HG03135 (cell line): Measurements from ENCODE around the gene MAP4K4.
A peak's percentile ranks its signal among the peaks of the same experiment; 100 is the strongest.

Source experiments
- ATAC-seq: cut with Tn5 transposase; IDR thresholded peaks from one replicate; pipeline ENCODE4 v1.9.1; 2021; ENCODE audit warnings: mild to moderate bottlenecking, moderate library complexity; ENCODE audit not compliant: unreplicated experiment

The MAP4K4 gene

GRCh38 chr2:101697124-101698013 is at the start of gene MAP4K4:
Gene MAP4K4, plus strand, starts transcription at chr2:101697707. Its CDS starts 374 bp downstream, at chr2:101698081.
- peak; percentile 47 for ATAC-seq

- no peak for ATAC-seq
Observed at GRCh38 chr2:101653469-101653868, 44.0 kb upstream of the MAP4K4 start.

- ATAC-seq: no peak
Observed at GRCh38 chr2:101655702-101656422, 41.6 kb upstream of the MAP4K4 start.

DNA sequence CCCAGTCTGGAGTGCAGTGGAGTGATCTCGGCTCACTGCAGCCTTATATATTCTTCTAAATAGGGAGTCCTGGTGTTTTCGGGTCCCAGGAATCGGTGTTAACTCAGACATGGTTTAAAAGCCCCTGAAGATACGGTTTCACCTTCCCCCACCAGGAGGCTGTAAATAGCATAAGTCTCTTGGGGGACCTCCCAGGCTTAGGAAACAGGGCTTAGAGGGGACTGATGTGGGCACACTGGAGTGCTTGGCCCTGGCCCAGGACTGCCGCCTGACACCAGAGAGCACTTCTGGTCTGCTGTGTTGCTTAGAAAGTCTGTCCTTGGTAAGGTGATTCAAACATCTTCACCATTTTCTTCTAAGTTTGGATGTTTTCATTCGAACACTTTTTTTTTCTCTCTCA is 39.7 kb upstream of the MAP4K4 start:
- no peak for ATAC-seq

- no peak for ATAC-seq
Observed at GRCh38 chr2:101658387-101658786, 39.1 kb upstream of the MAP4K4 start.

GRCh38 chr2:101665312-101665711 is 32.2 kb upstream of the MAP4K4 start:
- ATAC-seq: no peak

GRCh38 chr2:101667823-101668222 is 29.7 kb upstream of the MAP4K4 start:
- no peak for ATAC-seq

DNA sequence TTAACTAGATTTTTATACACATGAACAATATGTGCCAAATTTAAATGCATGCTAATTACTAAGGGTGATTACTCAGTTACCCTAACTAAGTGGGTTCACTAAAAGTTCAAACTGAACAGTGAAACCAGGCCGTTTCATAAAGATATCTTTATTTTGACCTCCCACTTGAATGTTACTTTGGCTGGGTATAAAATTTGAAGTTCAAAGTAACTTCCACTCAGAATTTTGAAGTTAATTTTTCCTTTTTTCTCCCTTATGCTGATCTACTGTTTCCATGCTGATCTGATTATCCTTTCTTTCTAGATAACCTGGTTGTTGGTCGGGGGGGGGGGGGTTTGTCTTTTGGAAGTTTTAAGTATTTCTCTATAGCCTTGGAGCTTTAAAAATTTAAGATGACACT is 25.5 kb upstream of the MAP4K4 start:
- ATAC-seq: no peak

DNA sequence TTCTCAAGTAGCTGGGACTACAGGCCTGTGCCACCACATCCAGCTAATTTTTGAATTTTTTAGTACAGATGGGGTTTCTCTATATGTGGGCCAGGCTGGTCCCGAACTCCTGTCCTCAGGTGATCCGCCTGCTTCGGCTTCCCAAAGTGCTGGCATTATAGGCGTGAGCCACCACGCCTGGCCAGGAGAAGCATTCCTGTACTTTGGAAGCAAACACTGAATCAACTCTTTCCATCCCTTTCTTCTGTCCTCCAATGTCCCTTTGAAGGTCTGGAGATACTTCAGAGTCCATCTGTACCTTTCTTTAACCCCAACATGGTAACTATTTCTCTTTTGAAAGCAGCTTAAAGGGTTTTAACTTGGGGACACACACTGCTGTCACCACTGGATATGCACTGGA is 23.6 kb upstream of the MAP4K4 start:
- no peak for ATAC-seq

GRCh38 chr2:101675512-101675911 is 22.0 kb upstream of the MAP4K4 start:
- no peak for ATAC-seq

- ATAC-seq: no peak
Observed at GRCh38 chr2:101676674-101677073, 20.8 kb upstream of the MAP4K4 start.

GRCh38 chr2:101677658-101678057 is 19.8 kb upstream of the MAP4K4 start:
- no peak for ATAC-seq

DNA sequence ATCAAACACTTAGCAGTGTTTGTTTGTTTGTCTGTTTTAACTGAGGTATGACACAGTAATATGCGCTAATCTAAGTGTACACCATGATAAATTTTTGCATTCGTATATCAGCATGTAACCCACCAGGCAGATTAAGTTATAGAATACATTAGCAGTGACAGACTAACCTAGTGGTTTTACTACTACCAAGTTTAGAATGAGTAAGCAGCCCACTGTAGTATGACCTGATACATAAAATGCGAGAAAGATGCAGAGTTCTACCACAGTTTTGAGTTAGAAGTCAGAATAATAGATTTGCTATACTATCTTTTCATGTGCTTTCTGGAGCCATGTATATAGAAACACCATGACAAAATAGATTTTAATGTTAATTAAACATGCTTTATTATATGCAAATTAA is 19.1 kb upstream of the MAP4K4 start:
- no peak for ATAC-seq

GRCh38 chr2:101679037-101679726 is 18.3 kb upstream of the MAP4K4 start:
- no peak for ATAC-seq

DNA sequence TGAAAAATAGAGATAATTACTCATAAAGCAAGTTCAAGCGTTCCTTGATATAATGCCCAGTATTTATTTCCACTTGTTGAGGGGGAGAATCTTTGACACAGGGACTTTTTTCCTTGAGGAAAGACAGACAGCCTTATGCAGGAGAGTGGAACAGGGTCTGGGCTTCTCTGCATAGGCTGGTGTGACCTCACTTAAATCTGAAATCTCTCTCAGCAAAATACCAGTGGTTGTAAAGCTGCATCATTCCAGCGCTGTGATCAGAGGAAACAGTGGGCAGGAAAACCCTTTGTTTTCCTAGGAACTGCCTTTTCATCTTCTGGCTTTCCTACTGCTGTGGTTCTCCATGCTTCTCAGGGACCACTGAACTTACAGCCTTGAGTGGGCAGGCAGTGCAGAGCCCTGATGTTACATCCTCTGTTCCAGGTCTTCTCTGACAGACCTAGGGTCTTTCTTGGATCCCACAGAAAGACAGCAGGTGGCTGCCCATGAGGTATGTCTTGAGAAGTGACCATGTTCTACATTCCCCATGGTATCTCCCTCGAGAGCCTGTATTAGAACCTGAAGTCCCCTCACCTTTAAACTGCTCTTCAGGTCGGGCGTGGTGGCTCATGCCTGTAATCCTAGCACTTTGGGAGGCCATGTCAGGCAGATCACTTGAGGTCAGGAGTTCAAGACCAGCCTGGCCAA is 17.6 kb upstream of the MAP4K4 start:
- no peak for ATAC-seq

GRCh38 chr2:101682311-101682710 is 15.2 kb upstream of the MAP4K4 start:
- no peak for ATAC-seq

DNA sequence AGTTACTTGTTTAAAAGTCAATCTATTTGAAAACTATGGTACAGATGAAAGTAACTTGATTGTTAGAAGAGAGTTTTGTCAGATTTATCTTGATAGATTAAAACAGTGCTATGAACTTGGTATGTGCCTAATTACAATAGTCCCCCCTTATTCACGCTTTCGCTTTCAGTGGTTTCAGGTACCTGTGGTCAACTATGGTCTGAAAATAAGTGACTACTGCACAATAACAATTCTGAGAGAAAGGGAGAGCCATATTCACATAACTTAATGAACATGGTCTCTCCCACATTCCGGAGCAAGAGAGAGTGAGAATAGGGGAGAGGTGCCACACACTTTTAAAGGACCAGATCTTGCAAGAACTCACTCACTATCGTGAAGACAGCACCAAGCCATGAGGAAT is 13.2 kb upstream of the MAP4K4 start:
- ATAC-seq: no peak

- ATAC-seq: no peak
Observed at GRCh38 chr2:101688261-101688660, 9.2 kb upstream of the MAP4K4 start.

GRCh38 chr2:101689114-101689825 is 8.2 kb upstream of the MAP4K4 start:
- ATAC-seq: no peak

DNA sequence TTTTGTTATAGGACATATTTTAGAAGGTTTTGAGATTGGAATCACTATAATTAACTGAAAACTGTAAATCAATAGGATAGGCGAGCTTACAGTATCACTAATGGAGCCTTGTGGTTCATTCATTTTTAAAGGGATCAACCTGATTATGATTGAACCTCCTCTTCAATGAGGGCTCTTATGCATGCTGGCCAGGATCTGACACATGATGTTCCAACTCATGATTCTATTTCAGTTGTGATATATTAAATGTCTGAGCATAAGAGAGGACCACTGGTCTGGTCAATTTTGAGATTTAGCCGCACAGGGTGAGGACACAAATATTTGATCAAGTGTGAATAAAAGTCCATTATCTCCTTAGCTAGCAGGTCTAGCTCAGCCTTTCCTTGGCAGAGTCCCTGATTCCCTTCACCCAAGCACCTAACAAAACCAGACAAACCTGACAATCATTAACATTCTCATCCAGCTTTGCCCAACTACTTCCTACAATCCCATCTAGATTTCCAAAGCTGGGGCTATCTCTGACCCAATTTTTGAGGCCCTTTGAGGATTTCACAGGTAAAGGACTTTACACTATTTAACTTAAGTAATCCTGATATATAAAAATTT is 6.9 kb upstream of the MAP4K4 start:
- no peak for ATAC-seq
